Osteoblast (primary cell): ENCODE results near the gene CISTR. TPM values are rescaled to one million over a fixed set of nuclear protein-coding genes. Genes with fewer than 3 reads are reported as not detected.

Experiments used
- DNase-seq: peaks from one replicate; pipeline ENCODE4 v3.0.0; 2011; ENCODE audit warnings: low spot score, mixed read lengths; ENCODE audit not compliant: insufficient read length; ENCODE audit errors: missing footprints
- H2AFZ ChIP-seq: 2 replicates; pipeline ENCODE4 v1.6.0; 2011; ENCODE audit warnings: mild to moderate bottlenecking, low read length
- H3K27ac ChIP-seq: 2 replicates; pipeline ENCODE4 v1.5.1; 2011; ENCODE audit warnings: mild to moderate bottlenecking, low read depth, low read length, moderate library complexity
- H3K27me3 ChIP-seq: 2 replicates; pipeline ENCODE4 v1.6.0; 2012; ENCODE audit warnings: mild to moderate bottlenecking, control low read depth, inconsistent platforms, low read length, moderate library complexity; ENCODE audit not compliant: insufficient read depth
- H3K36me3 ChIP-seq: 2 replicates; pipeline ENCODE4 v1.5.1; 2011; ENCODE audit warnings: mild to moderate bottlenecking, low read length, control low read depth, moderate library complexity; ENCODE audit not compliant: insufficient read depth
- H3K4me1 ChIP-seq: 2 replicates; pipeline ENCODE4 v1.5.1; 2011; ENCODE audit warnings: mild to moderate bottlenecking, low read length, control low read depth, moderate library complexity; ENCODE audit not compliant: insufficient read depth
- H3K4me2 ChIP-seq: 2 replicates; pipeline ENCODE4 v1.6.0; 2011; ENCODE audit warnings: mild to moderate bottlenecking, low read length; ENCODE audit not compliant: insufficient read depth
- H3K4me3 ChIP-seq: fragments of 200-600 bp; sonication (generic); 3 replicates; pipeline ENCODE4 v1.5.1; 2012; ENCODE audit warnings: mild to moderate bottlenecking, low read length, inconsistent platforms; ENCODE audit not compliant: insufficient read depth
- H3K79me2 ChIP-seq: 2 replicates; pipeline ENCODE4 v1.6.0; 2012; ENCODE audit warnings: mild to moderate bottlenecking, low read length, control low read depth, inconsistent platforms; ENCODE audit not compliant: insufficient read depth
- H3K9me3 ChIP-seq: 2 replicates; pipeline ENCODE4 v1.5.1; 2011; ENCODE audit warnings: low read depth, low read length, control low read depth
- H4K20me1 ChIP-seq: 2 replicates; pipeline ENCODE4 v1.6.0; 2012; ENCODE audit warnings: mild to moderate bottlenecking, low read length, control low read depth; ENCODE audit not compliant: insufficient read depth
- total RNA-seq: library from RNA; depleted of rRNA; stranded (reverse); fragments of >200 nt; gene quantifications from 2 replicates; pipeline ENCODE4 v1.2.3, GENCODE V29; 2012
- TF ChIP-seq, protein P1 (sequence below): IDR thresholded peaks from 2 replicates; pipeline ENCODE4 v1.5.1; 2011; ENCODE audit warnings: mild to moderate bottlenecking, low read depth, low read length, moderate library complexity; ENCODE audit errors: extremely low read depth

Gene CISTR
- total RNA-seq, 1 donor = not detected

DNA sequence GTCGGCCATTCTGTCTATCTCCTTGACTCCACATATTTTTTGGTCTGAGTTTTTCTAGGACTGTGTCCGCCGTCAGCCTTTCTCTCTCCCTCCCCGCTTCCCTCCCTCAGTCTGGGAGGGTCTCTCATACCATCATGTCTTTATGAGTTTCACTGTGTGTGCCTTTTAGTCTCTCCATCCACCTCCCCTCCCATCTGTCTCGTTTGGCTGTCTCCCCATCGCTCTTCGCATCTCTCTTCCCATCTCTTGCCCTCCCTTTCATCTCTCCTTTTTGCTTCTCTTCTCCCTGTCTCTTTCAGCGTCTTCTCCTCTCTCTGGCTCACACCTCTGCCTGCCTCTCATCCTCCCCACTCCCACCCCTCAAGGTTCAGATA is 6.9 kb upstream of the CISTR start:
- Histone ChIP-seq H4K20me1 (no peaks in the 10 kb centered on the region), H3K9me3 (no peaks in the 10 kb centered on the region), H2AFZ (no peak overlapping the region), H3K27me3 (peaks cover 73% of the 10 kb centered on the region), H3K79me2 (no peaks in the 10 kb centered on the region), H3K36me3 (no peaks in the 10 kb centered on the region), H3K27ac (no peak overlapping the region), H3K4me3 (no peak overlapping the region), H3K4me1 (peaks cover 6% of the 10 kb centered on the region), H3K4me2 (no peak overlapping the region)
- no peak for DNase-seq
- TF ChIP-seq, protein P1, sequence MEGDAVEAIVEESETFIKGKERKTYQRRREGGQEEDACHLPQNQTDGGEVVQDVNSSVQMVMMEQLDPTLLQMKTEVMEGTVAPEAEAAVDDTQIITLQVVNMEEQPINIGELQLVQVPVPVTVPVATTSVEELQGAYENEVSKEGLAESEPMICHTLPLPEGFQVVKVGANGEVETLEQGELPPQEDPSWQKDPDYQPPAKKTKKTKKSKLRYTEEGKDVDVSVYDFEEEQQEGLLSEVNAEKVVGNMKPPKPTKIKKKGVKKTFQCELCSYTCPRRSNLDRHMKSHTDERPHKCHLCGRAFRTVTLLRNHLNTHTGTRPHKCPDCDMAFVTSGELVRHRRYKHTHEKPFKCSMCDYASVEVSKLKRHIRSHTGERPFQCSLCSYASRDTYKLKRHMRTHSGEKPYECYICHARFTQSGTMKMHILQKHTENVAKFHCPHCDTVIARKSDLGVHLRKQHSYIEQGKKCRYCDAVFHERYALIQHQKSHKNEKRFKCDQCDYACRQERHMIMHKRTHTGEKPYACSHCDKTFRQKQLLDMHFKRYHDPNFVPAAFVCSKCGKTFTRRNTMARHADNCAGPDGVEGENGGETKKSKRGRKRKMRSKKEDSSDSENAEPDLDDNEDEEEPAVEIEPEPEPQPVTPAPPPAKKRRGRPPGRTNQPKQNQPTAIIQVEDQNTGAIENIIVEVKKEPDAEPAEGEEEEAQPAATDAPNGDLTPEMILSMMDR = no peak

DNA sequence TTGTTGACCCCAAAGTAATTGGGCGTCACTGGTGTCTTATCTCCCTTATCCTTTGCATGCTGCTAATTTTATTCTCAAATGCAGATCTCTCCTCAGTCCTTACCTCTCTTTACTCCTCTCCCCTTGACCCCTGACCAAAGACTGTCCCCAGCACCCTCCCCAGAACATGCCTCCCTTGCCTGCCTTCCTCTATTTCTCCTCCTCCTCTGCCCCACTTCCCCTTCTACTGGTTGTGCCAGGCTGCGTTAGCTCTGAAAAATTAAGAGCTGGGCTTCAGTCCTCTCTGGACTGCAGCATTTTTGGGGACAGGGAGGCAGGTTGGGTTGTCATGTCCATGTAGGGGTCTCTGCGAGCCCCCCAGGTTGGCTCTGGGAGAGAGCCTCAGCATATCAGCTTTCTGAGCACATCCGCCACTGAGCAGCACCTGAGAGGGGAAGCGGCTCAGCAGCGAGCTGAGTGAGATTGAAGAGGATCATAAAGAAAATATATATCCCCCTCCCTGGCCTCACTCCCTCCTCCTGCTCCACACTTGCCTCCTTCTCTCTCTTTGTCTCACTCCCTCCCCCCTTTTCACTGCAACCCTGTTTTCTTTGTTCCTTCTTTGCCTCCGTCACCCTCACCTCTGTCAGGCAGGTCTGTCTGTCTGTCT is 6.4 kb upstream of the CISTR start:
- no peak for DNase-seq
- TF ChIP-seq, protein P1 = no peak
- Histone ChIP-seq H3K4me3 (no peak overlapping the region), H3K36me3 (no peaks in the 10 kb centered on the region), H2AFZ (no peak overlapping the region), H3K9me3 (no peaks in the 10 kb centered on the region), H3K79me2 (no peaks in the 10 kb centered on the region), H4K20me1 (no peaks in the 10 kb centered on the region), H3K4me1 (peaks cover 6% of the 10 kb centered on the region), H3K27ac (no peak overlapping the region), H3K27me3 (peaks cover 73% of the 10 kb centered on the region), H3K4me2 (no peak overlapping the region)

DNA sequence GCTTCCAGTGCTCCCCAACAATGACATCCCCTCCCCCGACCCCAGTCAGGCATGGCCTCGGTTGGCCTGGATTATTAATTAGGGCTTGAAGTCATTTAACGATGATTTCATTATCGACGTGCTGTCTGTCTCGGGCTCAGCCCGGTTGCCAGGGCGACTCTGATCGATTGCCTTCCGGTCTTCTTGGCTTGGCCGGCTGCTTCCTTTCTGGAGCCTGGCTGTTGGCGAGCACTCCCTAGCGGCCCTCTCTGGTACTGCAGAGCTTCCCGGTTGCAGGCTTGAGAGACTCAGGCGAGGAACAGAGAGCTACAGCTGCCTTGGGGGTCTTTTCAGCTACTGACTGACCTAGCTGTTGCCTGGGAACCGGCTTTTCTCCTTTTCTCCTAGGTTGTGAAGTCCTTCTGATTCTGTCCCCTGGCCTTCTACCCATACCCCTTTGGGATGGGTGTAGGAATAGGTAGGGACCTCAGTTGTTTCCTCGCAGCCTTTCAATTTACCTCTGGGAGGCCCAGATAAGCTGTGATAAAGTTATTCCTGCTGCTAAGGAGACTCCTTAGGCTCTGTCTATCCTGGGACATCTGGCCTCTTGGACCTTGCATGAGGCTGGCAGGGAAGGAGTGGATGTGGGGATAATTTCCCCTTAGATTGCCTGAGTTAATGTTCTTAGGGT is 5.5 kb upstream of the CISTR start:
- Histone ChIP-seq H4K20me1 (no peaks in the 10 kb centered on the region), H3K4me1 (peaks cover 6% of the 10 kb centered on the region), H3K36me3 (no peaks in the 10 kb centered on the region), H3K27ac (no peak overlapping the region), H3K79me2 (no peaks in the 10 kb centered on the region), H2AFZ (peak overlapping the region; percentile 55), H3K4me3 (peak overlapping the region; percentile 52), H3K27me3 (peaks cover 73% of the 10 kb centered on the region), H3K9me3 (no peaks in the 10 kb centered on the region), H3K4me2 (peak overlapping the region; percentile 71)
- TF ChIP-seq, protein P1 = peak; percentile 90
- peak; percentile 96 for DNase-seq

DNA sequence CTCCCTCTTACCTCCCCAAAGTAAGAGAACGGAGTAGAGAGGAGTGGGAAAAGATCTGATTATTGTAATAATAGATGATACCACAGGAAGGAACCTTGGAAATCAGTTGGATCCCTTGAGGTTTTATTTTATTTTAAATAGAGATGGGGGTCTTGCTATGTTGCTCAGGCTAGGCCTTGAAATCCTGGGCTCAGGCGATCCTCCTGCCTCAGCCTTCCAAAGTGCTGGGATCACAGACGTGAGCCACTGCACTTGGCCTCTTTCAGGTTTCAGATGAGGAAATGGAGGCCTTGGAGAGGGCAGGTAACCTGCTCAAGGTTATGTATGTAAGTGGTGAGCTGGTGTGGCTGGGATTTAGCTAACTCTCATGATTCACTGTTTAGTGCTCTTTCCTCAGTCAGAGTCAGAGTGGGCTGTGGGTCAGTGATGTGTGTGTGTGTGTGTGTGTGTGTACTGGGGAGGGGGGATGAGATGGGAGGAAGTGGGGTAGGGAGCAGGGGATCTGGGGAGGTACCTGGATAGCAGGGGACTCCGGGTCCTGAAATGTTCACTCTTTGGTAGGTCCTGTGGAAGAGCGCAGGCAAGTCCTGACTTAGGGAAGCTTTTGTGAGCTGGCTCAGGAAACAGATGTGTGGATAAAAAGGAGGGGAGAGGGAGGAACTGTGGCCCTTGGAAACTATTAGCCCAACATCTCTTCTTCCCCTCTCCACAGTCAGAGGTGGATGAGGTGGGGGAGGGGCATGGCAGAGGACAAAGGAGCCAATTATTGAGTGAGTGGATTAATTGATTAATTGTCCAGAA is 4.7 kb upstream of the CISTR start:
- peak overlapping the region; percentile 55 for H2AFZ ChIP-seq
- no peaks in the 10 kb centered on the region for H3K79me2 ChIP-seq
- peak overlapping the region; percentile 71 for H3K4me2 ChIP-seq
- no peak overlapping the region for H3K27ac ChIP-seq
- H3K27me3 ChIP-seq = peaks cover 77% of the 10 kb centered on the region
- H4K20me1 ChIP-seq = no peaks in the 10 kb centered on the region
- no peaks in the 10 kb centered on the region for H3K9me3 ChIP-seq
- peaks cover 9% of the 10 kb centered on the region for H3K4me1 ChIP-seq
- no peaks in the 10 kb centered on the region for H3K36me3 ChIP-seq
- no peak for DNase-seq
- TF ChIP-seq, protein P1 = no peak
- H3K4me3 ChIP-seq = peak overlapping the region; percentile 52
